ENCODE results near the gene ILDR2. TPM values are rescaled to one million over a fixed set of nuclear protein-coding genes. Genes with fewer than 3 reads are reported as not detected.

Gene ILDR2
- total and polyA plus RNA-seq, 2 donors (not counting 1 experiment from before 2014, with no cell fraction given), result under 0.01 to 0.14 TPM

GRCh38 chr1:166969074-166969677 lies 6.2 kb downstream of the ILDR2 start:
- no peak overlapping the region for H3K27ac ChIP-seq (ENCODE audit: insufficient read depth, low read length)
- H3K27me3 ChIP-seq (ENCODE audit: control insufficient read depth, insufficient read depth, low read length), result peaks cover 12% of the 10 kb centered on the region
- no peak overlapping the region for H3K4me2 ChIP-seq (ENCODE audit: extremely low read depth, insufficient read depth, low read length)
- no peaks in the 10 kb centered on the region for H3K4me1 ChIP-seq (ENCODE audit: control insufficient read depth, extremely low read depth, insufficient read depth, low read length)
- no peaks in the 10 kb centered on the region for H3K36me3 ChIP-seq (ENCODE audit: control insufficient read depth, insufficient read depth, low read length)
- no peak overlapping the region for H3K9ac ChIP-seq (ENCODE audit: insufficient read depth, low read length)
- H4K20me1 ChIP-seq (ENCODE audit: control insufficient read depth, extremely low read depth, insufficient read depth, low read length), result no peaks in the 10 kb centered on the region
- no peaks in the 10 kb centered on the region for H3K79me2 ChIP-seq (ENCODE audit: control insufficient read depth, insufficient read depth, low read length)
- H3K4me3 ChIP-seq (replicated peaks in 1 of 4; ENCODE audit: control extremely low read depth in 1 of 4, insufficient read depth in 1 of 4, low read depth in 3 of 4, low read length in 4 of 4), result no peak overlapping the region
- TF ChIP-seq EZH2 (IDR thresholded peaks at IDR 0.05; ENCODE audit: low read length, missing control alignments) (no peak), CTCF (conservative IDR thresholded peaks at IDR 0.05 in 1 of 2, IDR thresholded peaks at IDR 0.05 in 1 of 2; ENCODE audit: low read depth in 1 of 2, low read length in 2 of 2) (no peak)
- DNase-seq (ENCODE audit: low read depth in 2 of 2), result no peak
- no peaks in the 10 kb centered on the region for H3K9me3 ChIP-seq (ENCODE audit: control insufficient read depth, insufficient read depth, low read depth, low read length)
- H2AFZ ChIP-seq (ENCODE audit: low read length), result no peak overlapping the region

DNA sequence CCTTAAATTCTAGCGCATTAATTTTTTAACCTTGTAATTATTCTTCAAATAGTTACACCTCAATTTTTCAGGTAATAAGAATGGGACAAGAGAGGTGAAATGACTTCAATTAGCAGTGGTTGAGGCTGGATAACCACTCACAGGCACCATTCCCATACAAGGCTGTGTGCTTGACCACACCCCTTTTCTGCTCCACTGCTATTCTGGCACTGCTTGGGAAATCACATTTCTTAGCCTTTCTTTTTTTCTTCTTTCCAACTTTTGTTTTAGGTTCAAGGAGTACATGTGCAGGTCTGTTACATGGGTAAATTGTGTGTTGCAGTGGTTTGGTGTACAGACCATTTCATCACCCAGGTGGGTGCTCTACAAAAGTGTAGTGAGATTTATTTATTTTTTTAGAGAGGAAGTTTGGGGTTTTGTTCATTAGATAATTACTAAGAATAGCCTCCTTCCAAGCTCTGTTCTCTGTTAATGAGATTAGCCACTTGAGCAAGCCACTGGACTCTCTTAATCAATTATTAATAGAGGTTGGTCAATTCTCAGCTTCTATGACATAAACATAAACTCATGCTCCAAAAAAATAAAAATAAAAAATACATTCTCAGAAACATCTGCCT lies 14.4 kb downstream of the ILDR2 start:
- no peaks in the 10 kb centered on the region for H3K4me1 ChIP-seq (ENCODE audit: control insufficient read depth, extremely low read depth, insufficient read depth, low read length)
- DNase-seq (ENCODE audit: low read depth in 2 of 2), result no peak

GRCh38 chr1:166956872-166957271 lies 18.5 kb downstream of the ILDR2 start:
- Histone ChIP-seq H3K9me3 (ENCODE audit: control insufficient read depth, insufficient read depth, low read depth, low read length) (no peaks in the 10 kb centered on the region), H3K36me3 (ENCODE audit: control insufficient read depth, insufficient read depth, low read length) (no peaks in the 10 kb centered on the region), H3K4me1 (ENCODE audit: control insufficient read depth, extremely low read depth, insufficient read depth, low read length) (no peaks in the 10 kb centered on the region), H3K27me3 (ENCODE audit: control insufficient read depth, insufficient read depth, low read length) (peaks cover 3% of the 10 kb centered on the region), H3K4me2 (ENCODE audit: extremely low read depth, insufficient read depth, low read length) (no peak overlapping the region), H3K4me3 (replicated peaks in 1 of 4; ENCODE audit: control extremely low read depth in 1 of 4, insufficient read depth in 1 of 4, low read depth in 3 of 4, low read length in 4 of 4) (no peak overlapping the region), H3K79me2 (ENCODE audit: control insufficient read depth, insufficient read depth, low read length) (no peaks in the 10 kb centered on the region), H4K20me1 (ENCODE audit: control insufficient read depth, extremely low read depth, insufficient read depth, low read length) (no peaks in the 10 kb centered on the region), H2AFZ (ENCODE audit: low read length) (no peak overlapping the region), H3K9ac (ENCODE audit: insufficient read depth, low read length) (no peak overlapping the region), H3K27ac (ENCODE audit: insufficient read depth, low read length) (no peak overlapping the region)
- TF ChIP-seq EZH2 (IDR thresholded peaks at IDR 0.05; ENCODE audit: low read length, missing control alignments) (no peak), CTCF (conservative IDR thresholded peaks at IDR 0.05 in 1 of 2, IDR thresholded peaks at IDR 0.05 in 1 of 2; ENCODE audit: low read depth in 1 of 2, low read length in 2 of 2) (no peak)
- no peak for DNase-seq (ENCODE audit: low read depth in 2 of 2)

More for the DNA sequence above, 14.4 kb downstream of the ILDR2 start:
- no peak overlapping the region for H3K9ac ChIP-seq (ENCODE audit: insufficient read depth, low read length)
- H3K79me2 ChIP-seq (ENCODE audit: control insufficient read depth, insufficient read depth, low read length), result no peaks in the 10 kb centered on the region
- no peaks in the 10 kb centered on the region for H4K20me1 ChIP-seq (ENCODE audit: control insufficient read depth, extremely low read depth, insufficient read depth, low read length)
- H2AFZ ChIP-seq (ENCODE audit: low read length), result no peak overlapping the region
- H3K9me3 ChIP-seq (ENCODE audit: control insufficient read depth, insufficient read depth, low read depth, low read length), result no peaks in the 10 kb centered on the region
- H3K4me3 ChIP-seq (replicated peaks in 1 of 4; ENCODE audit: control extremely low read depth in 1 of 4, insufficient read depth in 1 of 4, low read depth in 3 of 4, low read length in 4 of 4), result no peak overlapping the region
- H3K27me3 ChIP-seq (ENCODE audit: control insufficient read depth, insufficient read depth, low read length), result peaks cover 3% of the 10 kb centered on the region
- no peaks in the 10 kb centered on the region for H3K36me3 ChIP-seq (ENCODE audit: control insufficient read depth, insufficient read depth, low read length)
- no peak overlapping the region for H3K27ac ChIP-seq (ENCODE audit: insufficient read depth, low read length)
- TF ChIP-seq EZH2 (IDR thresholded peaks at IDR 0.05; ENCODE audit: low read length, missing control alignments), result no peak
- no peak overlapping the region for H3K4me2 ChIP-seq (ENCODE audit: extremely low read depth, insufficient read depth, low read length)
